Suppressor macrophage (primary cell): ENCODE data around the gene KCNJ9.

ENCODE experiments used
- DNase-seq, 4 experiments: peaks; one replicate each; pipeline ENCODE4 v3.0.0-alpha.2; 2020 to 2022

KCNJ9 gene

GRCh38 chr1:160066829-160067745 lies 14.3 kb upstream of the KCNJ9 start:
- DNase-seq: no peak

GRCh38 chr1:160068225-160068624 lies 13.1 kb upstream of the KCNJ9 start:
- no peak for DNase-seq

- DNase-seq: peak in 1 of 4 experiments; percentile 15
These were observed 11.7 kb upstream of the KCNJ9 start, which contains the start of gene KCNJ10 for GRCh38 chr1:160069460-160070231. Gene KCNJ10 (minus strand): TSS chr1:160070160. CDS start chr1:160042532, 27,628 bp downstream.

GRCh38 chr1:160070243-160071163 lies 10.8 kb upstream of the KCNJ9 start:
- DNase-seq: peak; percentile 67 to 84 (median 70)

GRCh38 chr1:160071289-160071688 lies 10.0 kb upstream of the KCNJ9 start:
- no peak for DNase-seq

GRCh38 chr1:160074865-160075264 lies 6.5 kb upstream of the KCNJ9 start:
- no peak for DNase-seq

GRCh38 chr1:160075836-160076235 lies 5.5 kb upstream of the KCNJ9 start:
- peak; percentile 9 to 74 (median 48) for DNase-seq

- DNase-seq: no peak
These were observed 5.0 kb upstream of the KCNJ9 start for GRCh38 chr1:160076295-160076694.

- DNase-seq: peak; percentile 71 to 89 (median 84)
These were observed 3.9 kb upstream of the KCNJ9 start for GRCh38 chr1:160077486-160077885.

GRCh38 chr1:160078512-160079195 lies 2.7 kb upstream of the KCNJ9 start:
- DNase-seq: peak; percentile 59 to 81 (median 64)

GRCh38 chr1:160079448-160079847 lies 1.9 kb upstream of the KCNJ9 start:
- DNase-seq: no peak

GRCh38 chr1:160080381-160081100 lies 797 bp upstream of the KCNJ9 start:
- no peak for DNase-seq

- no peak for DNase-seq
These were observed 1.1 kb downstream of the KCNJ9 start for GRCh38 chr1:160082487-160082886.

GRCh38 chr1:160082926-160083325 lies 1.6 kb downstream of the KCNJ9 start:
- DNase-seq: no peak

- DNase-seq: peak in 2 of 4 experiments; percentile 42 to 58
These were observed 2.8 kb downstream of the KCNJ9 start for GRCh38 chr1:160083968-160084770.

- DNase-seq: no peak
These were observed 3.5 kb downstream of the KCNJ9 start for GRCh38 chr1:160084771-160085321.

GRCh38 chr1:160085686-160086455 lies 4.5 kb downstream of the KCNJ9 start:
- peak; percentile 86 to 94 (median 92) for DNase-seq

GRCh38 chr1:160086456-160086892 lies 5.1 kb downstream of the KCNJ9 start:
- DNase-seq: no peak
